HEK293 (cell line): ENCODE measurements around the gene WARS2.

ENCODE experiments used
- CTCF ChIA-PET: fragments of 350-600 bp; formaldehyde crosslinking; extraction: SDS; loops from one replicate; lab custom pipeline; 2021; ENCODE audit warnings: antibody characterized with exemption; lab: Yijun Ruan, JAX
- POLR2A ChIA-PET: fragments of 300-600 bp; formaldehyde crosslinking; extraction: SDS; loops from one replicate; lab custom pipeline; 2020; ENCODE audit warnings: antibody characterized with exemption, inconsistent platforms; lab: Yijun Ruan, JAX
- H3K27ac ChIP-seq: fragments of 200-500 bp; sonication (Bioruptor generic); 2 replicates; pipeline ENCODE4 v1.5.1; 2014; ENCODE audit warnings: low read depth, low read length, control low read depth, inconsistent platforms; ENCODE audit errors: extremely low read depth
- H3K36me3 ChIP-seq, 2 experiments: fragments of 200-500 bp in 1 of 2; sonication (Bioruptor generic) in 1 of 2; 1 replicate in 1 of 2; 2 replicates in 1 of 2; pipeline ENCODE4 v1.5.1; 2014 to 2017; ENCODE audit warnings: inconsistent platforms in 2 of 2, low read length in 2 of 2; ENCODE audit not compliant: control insufficient read depth in 2 of 2, insufficient read depth in 1 of 2
- H3K4me1 ChIP-seq: fragments of 200-500 bp; sonication (Bioruptor generic); 2 replicates; pipeline ENCODE4 v1.5.1; 2014; ENCODE audit warnings: mild to moderate bottlenecking, low read length, inconsistent platforms; ENCODE audit not compliant: control insufficient read depth, insufficient read depth
- H3K4me3 ChIP-seq: 2 replicates; pipeline ENCODE4 v1.5.1; 2011; ENCODE audit warnings: low read depth, mild to moderate bottlenecking, control low read depth, low read length, moderate library complexity
- H3K9me3 ChIP-seq: fragments of 200-500 bp; sonication (Bioruptor generic); 2 replicates; pipeline ENCODE4 v1.5.1; 2014; ENCODE audit warnings: low read depth, low read length, inconsistent platforms; ENCODE audit not compliant: control insufficient read depth, insufficient read depth
- OSR2 ChIP-seq: fragments of 450-650 bp; formaldehyde crosslinking; IDR thresholded peaks from 2 replicates; pipeline ENCODE4 v1.5.1; 2016; ENCODE audit warnings: missing biosample characterization, missing genetic modification characterization
- PRDM10 ChIP-seq: fragments of 450-650 bp; formaldehyde crosslinking; IDR thresholded peaks from 2 replicates; pipeline ENCODE4 v1.5.1; 2016; ENCODE audit warnings: missing biosample characterization, missing genetic modification characterization
- WT1 ChIP-seq: fragments of 450-650 bp; formaldehyde crosslinking; IDR thresholded peaks from 2 replicates; pipeline ENCODE4 v1.5.1; 2016; ENCODE audit warnings: missing biosample characterization, missing genetic modification characterization
- ZBTB11 ChIP-seq: fragments of 450-650 bp; formaldehyde crosslinking; conservative IDR thresholded peaks from 2 replicates; pipeline ENCODE4 v1.5.1; 2016; ENCODE audit warnings: low read depth, missing biosample characterization, missing genetic modification characterization
- ZBTB21 ChIP-seq: fragments of 450-650 bp; formaldehyde crosslinking; IDR thresholded peaks from 2 replicates; pipeline ENCODE4 v1.5.1; 2017; ENCODE audit warnings: missing biosample characterization, missing genetic modification characterization
- ZBTB7A ChIP-seq: fragments of 450-650 bp; formaldehyde crosslinking; IDR thresholded peaks from 2 replicates; pipeline ENCODE4 v1.5.1; 2016; ENCODE audit warnings: low read depth, missing biosample characterization, missing genetic modification characterization
- ZFP69B ChIP-seq: fragments of 450-650 bp; formaldehyde crosslinking; IDR thresholded peaks from 2 replicates; pipeline ENCODE4 v1.5.1; 2016; ENCODE audit warnings: missing biosample characterization, missing genetic modification characterization
- ZNF133 ChIP-seq: fragments of 450-650 bp; formaldehyde crosslinking; IDR thresholded peaks from 2 replicates; pipeline ENCODE4 v1.5.1; 2016; ENCODE audit warnings: missing biosample characterization, missing genetic modification characterization
- ZNF146 ChIP-seq: fragments of 450-650 bp; formaldehyde crosslinking; IDR thresholded peaks from 2 replicates; pipeline ENCODE4 v1.5.1; 2016; ENCODE audit warnings: missing biosample characterization, missing genetic modification characterization
- ZNF175 ChIP-seq: fragments of 450-650 bp; formaldehyde crosslinking; IDR thresholded peaks from 2 replicates; pipeline ENCODE4 v1.5.1; 2016; ENCODE audit warnings: missing biosample characterization, missing genetic modification characterization
- ZNF214 ChIP-seq: fragments of 450-650 bp; formaldehyde crosslinking; IDR thresholded peaks from 2 replicates; pipeline ENCODE4 v1.5.1; 2017; ENCODE audit warnings: missing biosample characterization, mild to moderate bottlenecking, missing genetic modification characterization, borderline replicate concordance
- ZNF239 ChIP-seq: fragments of 450-650 bp; formaldehyde crosslinking; IDR thresholded peaks from 2 replicates; pipeline ENCODE4 v1.5.1; 2016; ENCODE audit warnings: missing biosample characterization, missing genetic modification characterization
- ZNF350 ChIP-seq: fragments of 450-650 bp; formaldehyde crosslinking; IDR thresholded peaks from 2 replicates; pipeline ENCODE4 v1.5.0; 2017; ENCODE audit warnings: missing biosample characterization, mild to moderate bottlenecking, missing genetic modification characterization
- ZNF398 ChIP-seq: fragments of 450-650 bp; formaldehyde crosslinking; IDR thresholded peaks from 2 replicates; pipeline ENCODE4 v1.5.1; 2017; ENCODE audit warnings: missing biosample characterization, missing genetic modification characterization
- ZNF544 ChIP-seq: fragments of 450-650 bp; formaldehyde crosslinking; IDR thresholded peaks from 2 replicates; pipeline ENCODE4 v1.5.0; 2017; ENCODE audit warnings: missing biosample characterization, missing genetic modification characterization
- ZSCAN5A ChIP-seq: fragments of 450-650 bp; formaldehyde crosslinking; IDR thresholded peaks from 2 replicates; pipeline ENCODE4 v1.5.1; 2016; ENCODE audit warnings: missing biosample characterization, missing genetic modification characterization

WARS2 gene

GRCh38 chr1:119006406-119007279, 133.8 kb downstream of the WARS2 start:
- Histone ChIP-seq H3K36me3 (no peaks in the 10 kb centered on the region), H3K4me3 (no peak overlapping the region), H3K4me1 (no peaks in the 10 kb centered on the region), H3K9me3 (no peaks in the 10 kb centered on the region), H3K27ac (no peak overlapping the region)
- TF ChIP-seq ZSCAN5A (tag by site-specific recombination) (no peak), PRDM10 (no peak), ZNF544 (tag by site-specific recombination) (no peak), ZBTB21 (tag by site-specific recombination) (no peak), OSR2 (tag by site-specific recombination) (no peak), ZNF175 (tag by site-specific recombination) (no peak), ZNF350 (no peak), ZNF398 (tag by site-specific recombination) (no peak), ZBTB11 (tag by site-specific recombination) (no peak), ZBTB7A (tag by site-specific recombination) (no peak), ZNF239 (tag by site-specific recombination) (no peak), ZNF133 (tag by site-specific recombination) (no peak), ZFP69B (tag by site-specific recombination) (no peak), ZNF214 (tag by site-specific recombination) (no peak), ZNF146 (tag by site-specific recombination) (no peak), WT1 (tag by site-specific recombination) (no peak)
- ChIA-PET POLR2A (no interaction called here), CTCF (interaction anchor here (0.7 kb wide), 1 partner anchor 115 kb away, joined by 3 read pairs; no protein-coding TSS in a partner anchor)
